Sigmoid colon (tissue), 7 donors: Measurements from ENCODE around the gene RMND5A. TPM values are rescaled to one million over a fixed set of nuclear protein-coding genes. Genes with fewer than 3 reads are reported as not detected.

Source experiments
- DNase-seq: peaks from one replicate; pipeline ENCODE4 v3.0.0-alpha.2; 2019
- H3K27ac ChIP-seq, 4 donors: fragments of 200-600 bp; sonication (generic); one replicate each; pipeline ENCODE4 v1.5.1; 2016 to 2019; ENCODE audit warnings: mild to moderate bottlenecking in 1 of 4
- H3K27me3 ChIP-seq, 3 donors: fragments of 200-600 bp; sonication (generic); one replicate each; pipeline ENCODE4 v1.5.1; 2019; ENCODE audit warnings: mild to moderate bottlenecking in 1 of 3
- H3K36me3 ChIP-seq, 4 donors: fragments of 200-600 bp; sonication (generic); one replicate each; pipeline ENCODE4 v1.5.1; 2016 to 2019
- H3K4me1 ChIP-seq, 4 donors: fragments of 200-600 bp; sonication (generic); one replicate each; pipeline ENCODE4 v1.5.1; 2017 to 2019
- H3K4me3 ChIP-seq, 4 donors: fragments of 200-600 bp; sonication (generic); one replicate each; pipeline ENCODE4 v1.5.1; 2017 to 2019; ENCODE audit warnings: mild to moderate bottlenecking in 2 of 4, moderate library complexity in 1 of 4
- H3K9me3 ChIP-seq, 4 donors: fragments of 200-600 bp in 3 of 4; sonication (generic) in 3 of 4; one replicate each; pipeline versions ENCODE4 v1.5.1 to v1.6.1; 2013 to 2019
- CTCF ChIP-seq, 4 experiments: fragments of 450-650 bp in 3 of 4; fragments of 200-600 bp in 1 of 4; IDR thresholded peaks; one replicate each; pipeline ENCODE4 v1.5.1; 2016 to 2019; ENCODE audit warnings: antibody characterized with exemption in 4 of 4, mild to moderate bottlenecking in 3 of 4, moderate library complexity in 2 of 4
- EP300 ChIP-seq, 4 donors: sonication (generic); formaldehyde crosslinking; IDR thresholded peaks; one replicate each; pipeline ENCODE4 v1.6.1; 2017; ENCODE audit warnings: antibody characterized with exemption in 4 of 4
- POLR2A ChIP-seq, 2 donors: fragments of 450-650 bp; IDR thresholded peaks; one replicate each; pipeline ENCODE4 v1.6.1; 2016; ENCODE audit warnings: antibody characterized with exemption in 2 of 2, mild to moderate bottlenecking in 2 of 2, moderate library complexity in 2 of 2
- POLR2AphosphoS5 ChIP-seq, 4 donors: sonication (generic); formaldehyde crosslinking; IDR thresholded peaks; one replicate each; pipeline ENCODE4 v1.6.1; 2017; ENCODE audit warnings: antibody characterized with exemption in 4 of 4
- WGBS, 2 donors: extraction: QIAGEN DNeasy Blood & Tissue Kit; methylation state at CpG; one replicate each; pipeline ENCODE4 v1.1.7; 2013; 5-methylcytosine and 5-hydroxymethylcytosine counted together
- intact Hi-C: fragments of 100-400 bp; cut with DNase I; formaldehyde crosslinking; loops from one replicate; pipeline ENCODE4 v1.15.1; 2023
- polyA plus RNA-seq, 3 donors: library from polyadenylated mRNA; stranded (reverse); fragments of 200-250 nt; gene quantifications; one replicate each; pipeline ENCODE4 v1.2.3, GENCODE V29; 2013
- total RNA-seq, 4 donors: library from RNA; depleted of rRNA; stranded (reverse); fragments of >200 nt; gene quantifications; one replicate each; pipeline ENCODE4 v1.1.0, GENCODE V29; 2016
- donor health status: healthy with polysubstance abuse.
- donor health status: Bipolar disorder and iron deficiency.
- donor health status: healthy.

The RMND5A gene
- total and polyA plus RNA-seq, 7 donors = 19.9 to 58.9 (median 42.4) TPM

GRCh38 chr2:86786001-86786536, 66.0 kb downstream of the RMND5A start:
- DNase-seq = no peak
- TF ChIP-seq POLR2AphosphoS5 (IDR thresholded peaks at IDR 0.05) (no peak), EP300 (IDR thresholded peaks at IDR 0.05) (no peak), POLR2A (IDR thresholded peaks at IDR 0.05) (no peak), CTCF (IDR thresholded peaks at IDR 0.05) (no peak)
- intact Hi-C loops = no loop called here
- no peak overlapping the region for H3K4me3 ChIP-seq
- no peaks in the 10 kb centered on the region for H3K36me3 ChIP-seq
- H3K4me1 ChIP-seq = peaks cover 0 to 27% (median 24%) of the 10 kb centered on the region in 4 donors
- no peaks in the 10 kb centered on the region for H3K9me3 ChIP-seq
- peaks cover 18 to 33% (median 22%) of the 10 kb centered on the region in 3 donors for H3K27me3 ChIP-seq
- H3K27ac ChIP-seq = no peak overlapping the region
- WGBS, 2 donors = 60 to 66% methylated on average over 10 of the region's 10 CpGs

- Histone ChIP-seq H3K4me1 (peaks cover 0 to 34% (median 29%) of the 10 kb centered on the region in 4 donors), H3K9me3 (no peaks in the 10 kb centered on the region), H3K36me3 (no peaks in the 10 kb centered on the region), H3K27me3 (peaks cover 33 to 49% (median 34%) of the 10 kb centered on the region in 3 donors), H3K4me3 (no peak overlapping the region), H3K27ac (no peak overlapping the region)
- intact Hi-C loops = no loop called here
- no peak for DNase-seq
- TF ChIP-seq POLR2A (IDR thresholded peaks at IDR 0.05) (no peak), EP300 (IDR thresholded peaks at IDR 0.05) (no peak), POLR2AphosphoS5 (IDR thresholded peaks at IDR 0.05) (no peak), CTCF (IDR thresholded peaks at IDR 0.05) (no peak)
- WGBS, 2 donors = 20 to 21% methylated on average over 2 of the region's 2 CpGs
Observed at GRCh38 chr2:86787736-86788135, 67.6 kb downstream of the RMND5A start.

- DNase-seq = no peak
- H3K36me3 ChIP-seq = no peaks in the 10 kb centered on the region
- intact Hi-C loops = no loop called here
- WGBS, 2 donors = 65 to 70% methylated on average over 7 of the region's 7 CpGs
- H3K4me1 ChIP-seq = peaks cover 0 to 34% (median 29%) of the 10 kb centered on the region in 4 donors
- peaks cover 33 to 54% (median 37%) of the 10 kb centered on the region in 3 donors for H3K27me3 ChIP-seq
- H3K9me3 ChIP-seq = no peaks in the 10 kb centered on the region
- no peak for TF ChIP-seq EP300 (IDR thresholded peaks at IDR 0.05)
- TF ChIP-seq CTCF (IDR thresholded peaks at IDR 0.05) = no peak
- no peak for TF ChIP-seq POLR2A (IDR thresholded peaks at IDR 0.05)
- no peak for TF ChIP-seq POLR2AphosphoS5 (IDR thresholded peaks at IDR 0.05)
- H3K4me3 ChIP-seq = no peak overlapping the region
- no peak overlapping the region for H3K27ac ChIP-seq
Observed at GRCh38 chr2:86788165-86788564, 68.1 kb downstream of the RMND5A start.

GRCh38 chr2:86788881-86789686, 69.0 kb downstream of the RMND5A start:
- TF ChIP-seq CTCF (IDR thresholded peaks at IDR 0.05) = no peak
- no peak for TF ChIP-seq POLR2A (IDR thresholded peaks at IDR 0.05)
- TF ChIP-seq POLR2AphosphoS5 (IDR thresholded peaks at IDR 0.05) = no peak
- TF ChIP-seq EP300 (IDR thresholded peaks at IDR 0.05) = no peak
- H3K4me3 ChIP-seq = peak overlapping the region in 2 of 4 donors; percentile 14 to 36

More at GRCh38 chr2:86788881-86789686, 69.0 kb downstream of the RMND5A start:
- intact Hi-C loops = no loop called here
- WGBS, 2 donors = 8 to 10% methylated on average over 64 of the region's 64 CpGs
- Histone ChIP-seq H3K27me3 (peaks cover 33 to 63% (median 46%) of the 10 kb centered on the region in 3 donors), H3K36me3 (no peaks in the 10 kb centered on the region), H3K27ac (no peak overlapping the region), H3K4me1 (peaks cover 0 to 34% (median 29%) of the 10 kb centered on the region in 4 donors), H3K9me3 (no peaks in the 10 kb centered on the region)
- DNase-seq = no peak
